GM06990 (cell line): ENCODE measurements around the gene ETV6.

Experiments
- DNase-seq: peaks from one replicate; pipeline ENCODE4 v3.0.0-alpha.2; 2011; ENCODE audit not compliant: insufficient read length; ENCODE audit errors: extremely low read depth
- H3K27me3 ChIP-seq: replicated peaks from 2 replicates; pipeline ENCODE4 v1.6.0; 2011; ENCODE audit warnings: low read length; ENCODE audit not compliant: control insufficient read depth, insufficient read depth
- H3K36me3 ChIP-seq: 2 replicates; pipeline ENCODE4 v1.5.1; 2011; ENCODE audit warnings: low read length; ENCODE audit not compliant: control insufficient read depth, insufficient read depth
- H3K4me3 ChIP-seq: replicated peaks from 2 replicates; pipeline ENCODE4 v1.5.1; 2011; ENCODE audit warnings: low read depth, mild to moderate bottlenecking, control low read depth, low read length
- CTCF ChIP-seq: IDR thresholded peaks from 2 replicates; pipeline ENCODE4 v1.5.1; 2011; ENCODE audit warnings: low read length, control low read depth, mild to moderate bottlenecking, inconsistent platforms; ENCODE audit not compliant: insufficient read depth, poor library complexity, severe bottlenecking

ETV6 gene

GRCh38 chr12:11879306-11879705 is 229.8 kb downstream of the ETV6 start:
- Histone ChIP-seq H3K36me3 (peaks cover 13% of the 10 kb centered on the region), H3K4me3 (no peak overlapping the region), H3K27me3 (no peaks in the 10 kb centered on the region)
- DNase-seq: no peak
- no peak for TF ChIP-seq CTCF

- H3K27me3 ChIP-seq: no peaks in the 10 kb centered on the region
- no peak overlapping the region for H3K4me3 ChIP-seq
- H3K36me3 ChIP-seq: peaks cover 21% of the 10 kb centered on the region
- no peak for DNase-seq
- no peak for TF ChIP-seq CTCF
Measured at GRCh38 chr12:11880381-11880780, 230.9 kb downstream of the ETV6 start.

GRCh38 chr12:11881835-11882234 is 232.4 kb downstream of the ETV6 start:
- H3K36me3 ChIP-seq: peaks cover 23% of the 10 kb centered on the region
- TF ChIP-seq CTCF: no peak
- DNase-seq: no peak

GRCh38 chr12:11882301-11883019 is 233.0 kb downstream of the ETV6 start:
- DNase-seq: no peak
- no peak for TF ChIP-seq CTCF
- H3K36me3 ChIP-seq: peaks cover 25% of the 10 kb centered on the region

More at GRCh38 chr12:11881835-11882234, 232.4 kb downstream of the ETV6 start:
- Histone ChIP-seq H3K27me3 (no peaks in the 10 kb centered on the region), H3K4me3 (no peak overlapping the region)

GRCh38 chr12:11884116-11884515 is 234.6 kb downstream of the ETV6 start:
- H3K27me3 ChIP-seq: no peaks in the 10 kb centered on the region
- peaks cover 25% of the 10 kb centered on the region for H3K36me3 ChIP-seq
- no peak overlapping the region for H3K4me3 ChIP-seq
- no peak for TF ChIP-seq CTCF
- no peak for DNase-seq

More at GRCh38 chr12:11882301-11883019, 233.0 kb downstream of the ETV6 start:
- H3K4me3 ChIP-seq: no peak overlapping the region
- H3K27me3 ChIP-seq: no peaks in the 10 kb centered on the region
